ENCODE results near the gene C17orf107.

DNA sequence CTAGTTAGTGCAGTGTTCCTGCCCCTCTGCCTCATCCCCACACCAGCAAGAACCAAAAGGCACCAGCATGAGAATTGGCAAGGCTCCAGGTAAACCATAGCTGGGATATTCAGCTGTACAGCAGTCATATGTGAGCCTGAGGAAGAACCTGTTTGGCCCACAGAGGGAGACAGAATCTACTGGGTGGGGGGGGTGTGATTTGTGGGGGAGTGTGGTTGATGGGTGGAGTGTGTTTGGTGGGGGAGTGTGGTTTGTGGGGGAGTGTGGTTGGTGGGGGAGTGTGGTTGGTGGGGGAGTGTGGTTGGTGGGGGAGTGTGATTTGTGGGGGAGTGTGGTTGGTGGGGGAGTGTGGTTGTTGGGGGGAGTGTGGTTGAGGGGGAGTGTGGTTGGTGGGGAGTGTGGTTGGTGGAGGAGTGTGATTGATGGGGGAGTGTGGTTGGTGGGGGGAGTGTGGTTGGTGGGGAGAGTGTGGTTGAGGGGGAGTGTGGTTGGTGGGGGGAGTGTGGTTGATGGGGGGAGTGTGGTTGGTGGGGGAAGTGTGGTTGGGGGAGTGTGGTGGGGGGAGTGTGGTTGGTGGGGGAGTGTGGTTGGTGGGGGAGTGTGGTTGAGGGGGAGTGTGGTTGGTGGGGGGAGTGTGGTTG, 46.6 kb upstream of the C17orf107 start:
- TF ChIP-seq, protein P1, sequence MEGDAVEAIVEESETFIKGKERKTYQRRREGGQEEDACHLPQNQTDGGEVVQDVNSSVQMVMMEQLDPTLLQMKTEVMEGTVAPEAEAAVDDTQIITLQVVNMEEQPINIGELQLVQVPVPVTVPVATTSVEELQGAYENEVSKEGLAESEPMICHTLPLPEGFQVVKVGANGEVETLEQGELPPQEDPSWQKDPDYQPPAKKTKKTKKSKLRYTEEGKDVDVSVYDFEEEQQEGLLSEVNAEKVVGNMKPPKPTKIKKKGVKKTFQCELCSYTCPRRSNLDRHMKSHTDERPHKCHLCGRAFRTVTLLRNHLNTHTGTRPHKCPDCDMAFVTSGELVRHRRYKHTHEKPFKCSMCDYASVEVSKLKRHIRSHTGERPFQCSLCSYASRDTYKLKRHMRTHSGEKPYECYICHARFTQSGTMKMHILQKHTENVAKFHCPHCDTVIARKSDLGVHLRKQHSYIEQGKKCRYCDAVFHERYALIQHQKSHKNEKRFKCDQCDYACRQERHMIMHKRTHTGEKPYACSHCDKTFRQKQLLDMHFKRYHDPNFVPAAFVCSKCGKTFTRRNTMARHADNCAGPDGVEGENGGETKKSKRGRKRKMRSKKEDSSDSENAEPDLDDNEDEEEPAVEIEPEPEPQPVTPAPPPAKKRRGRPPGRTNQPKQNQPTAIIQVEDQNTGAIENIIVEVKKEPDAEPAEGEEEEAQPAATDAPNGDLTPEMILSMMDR (IDR thresholded peaks at IDR 0.05): no peak
- no peak for TF ChIP-seq POLR2A (IDR thresholded peaks at IDR 0.05)

Data from esophagus squamous epithelium (tissue), 4 donors.